Germinal center (tissue), 1 donor: ENCODE results near the gene IQCE.
"Not testable (repeated sequence)": the region's sequence is repeated elsewhere in the genome, so short reads cannot be mapped to it uniquely, and the experiment has no call there.

Source experiments
- DNase-seq: peaks from one replicate; pipeline ENCODE4 v3.0.0; 2012; ENCODE audit warnings: mixed read lengths, low spot score

IQCE gene

GRCh38 chr7:2521952-2522591 is 36.7 kb upstream of the IQCE start:
- DNase-seq, result no peak

- no peak for DNase-seq
Observed at GRCh38 chr7:2522780-2523433, 35.9 kb upstream of the IQCE start.

GRCh38 chr7:2523461-2523936 is 35.3 kb upstream of the IQCE start:
- DNase-seq, result no peak

- DNase-seq, result no peak
Observed at GRCh38 chr7:2523941-2524807, 34.6 kb upstream of the IQCE start.

- DNase-seq, result no peak
Observed at GRCh38 chr7:2524808-2525657, 33.7 kb upstream of the IQCE start.

GRCh38 chr7:2525658-2526630 is 32.8 kb upstream of the IQCE start:
- DNase-seq, result no peak

- no peak for DNase-seq
Observed at GRCh38 chr7:2526659-2527504, 31.9 kb upstream of the IQCE start.

GRCh38 chr7:2527505-2528467 is 31.0 kb upstream of the IQCE start:
- no peak for DNase-seq

GRCh38 chr7:2528481-2529095 is 30.2 kb upstream of the IQCE start:
- DNase-seq, result no peak

GRCh38 chr7:2529161-2530070 is 29.4 kb upstream of the IQCE start:
- peak; percentile 87 for DNase-seq

GRCh38 chr7:2530071-2530987 is 28.4 kb upstream of the IQCE start:
- DNase-seq, result peak; percentile 65

- DNase-seq, result not testable (repeated sequence)
Observed at GRCh38 chr7:2530994-2531795, 27.6 kb upstream of the IQCE start.

GRCh38 chr7:2531796-2532110 is 27.0 kb upstream of the IQCE start:
- DNase-seq, result not testable (repeated sequence)

GRCh38 chr7:2532199-2532772 is 26.5 kb upstream of the IQCE start:
- DNase-seq, result not testable (repeated sequence)

GRCh38 chr7:2532816-2533215 is 26.0 kb upstream of the IQCE start:
- DNase-seq, result not testable (repeated sequence)
